ENCODE data around the gene EIF4H. TPM values are rescaled to one million over a fixed set of nuclear protein-coding genes. Genes with fewer than 3 reads are reported as not detected.

EIF4H gene
- total and polyA plus RNA-seq, 2 experiments from 2014 or later: 183 to 309 TPM

- Histone ChIP-seq H3K4me3 (no peak overlapping the region), H2AFZ (no peak overlapping the region), H3K27me3 (ENCODE audit: insufficient read depth) (no peaks in the 10 kb centered on the region), H3K9me2 (ENCODE audit: insufficient read depth) (no peaks in the 10 kb centered on the region), H4K20me1 (replicated peaks; ENCODE audit: insufficient read depth) (peaks cover 21% of the 10 kb centered on the region), H3K36me3 (ENCODE audit: insufficient read depth) (peaks cover 17% of the 10 kb centered on the region), H3K79me2 (replicated peaks; ENCODE audit: insufficient read depth) (peaks cover 11% of the 10 kb centered on the region), H3F3A (replicated peaks; ENCODE audit: low read depth) (peaks cover 39% of the 10 kb centered on the region), H3K27ac (ENCODE audit: low read depth) (peak overlapping the region; percentile 78), H3K4me1 (ENCODE audit: insufficient read depth) (no peaks in the 10 kb centered on the region), H3K4me2 (no peak overlapping the region)
- H3K36me3 Mint-ChIP-seq (ENCODE audit: low read depth): peaks cover 46% of the 10 kb centered on the region
- peaks cover 4% of the 10 kb centered on the region; the same call in 2 of the 3 replicates for H3K4me1 Mint-ChIP-seq
- ATAC-seq (no peak), DNase-seq (ENCODE audit: low spot score) (no peak)
- no peak overlapping the region for H3K27ac Mint-ChIP-seq
- TF ChIP-seq POLR2AphosphoS5 (IDR thresholded peaks at IDR 0.05; ENCODE audit: low read depth) (peak; percentile 20; the same call in 1 of the 2 replicates), EZH2phosphoT487 (IDR thresholded peaks at IDR 0.05; ENCODE audit: unreplicated experiment) (no peak)
- no peaks in the 10 kb centered on the region for H3K9me3 Mint-ChIP-seq
- peaks cover 10% of the 10 kb centered on the region for H3K27me3 Mint-ChIP-seq (ENCODE audit: insufficient read depth, low read depth, poor library complexity)
- no peak overlapping the region for H3K4me3 Mint-ChIP-seq
Measured at GRCh38 chr7:74197449-74198124, 23.4 kb downstream of the EIF4H start.

GRCh38 chr7:74199551-74200355, 25.6 kb downstream of the EIF4H start:
- Mint-ChIP-seq H3K4me1 (peaks cover 4% of the 10 kb centered on the region; the same call in 2 of the 3 replicates), H3K4me3 (no peak overlapping the region), H3K27me3 (ENCODE audit: insufficient read depth, low read depth, poor library complexity) (peaks cover 2% of the 10 kb centered on the region), H3K9me3 (no peaks in the 10 kb centered on the region), H3K27ac (peak overlapping the region; percentile 47; the same call in 1 of the 2 replicates), H3K36me3 (ENCODE audit: low read depth) (peaks cover 24% of the 10 kb centered on the region)
- ATAC-seq: peak; percentile 21
- Histone ChIP-seq H3K27me3 (ENCODE audit: insufficient read depth) (no peaks in the 10 kb centered on the region), H3K36me3 (ENCODE audit: insufficient read depth) (peaks cover 4% of the 10 kb centered on the region), H3K4me3 (no peak overlapping the region), H3K79me2 (replicated peaks; ENCODE audit: insufficient read depth) (peaks cover 2% of the 10 kb centered on the region; the same call in 1 of the 2 replicates), H3K9me2 (ENCODE audit: insufficient read depth) (no peaks in the 10 kb centered on the region), H3K27ac (ENCODE audit: low read depth) (peak overlapping the region; percentile 90), H3K4me1 (ENCODE audit: insufficient read depth) (no peaks in the 10 kb centered on the region), H4K20me1 (replicated peaks; ENCODE audit: insufficient read depth) (peaks cover 10% of the 10 kb centered on the region), H3K4me2 (no peak overlapping the region), H2AFZ (no peak overlapping the region), H3F3A (replicated peaks; ENCODE audit: low read depth) (peaks cover 30% of the 10 kb centered on the region)
- DNase-seq (ENCODE audit: low spot score): peak; percentile 75
- TF ChIP-seq EZH2phosphoT487 (IDR thresholded peaks at IDR 0.05; ENCODE audit: unreplicated experiment) (no peak), ZNF114 (CRISPR knock-in tag; IDR thresholded peaks at IDR 0.05) (no peak), NANOG (IDR thresholded peaks at IDR 0.05; ENCODE audit: borderline replicate concordance) (no peak), ETS1 (IDR thresholded peaks at IDR 0.05) (no peak), ZNF331 (CRISPR knock-in tag; IDR thresholded peaks at IDR 0.05; ENCODE audit: low read depth) (no peak), CREB1 (CRISPR knock-in tag; IDR thresholded peaks at IDR 0.05; ENCODE audit: low read depth) (no peak), EZH2 (IDR thresholded peaks at IDR 0.05; ENCODE audit: low read depth, unreplicated experiment) (no peak)

Data from GM23338 (cell line).